B cell (primary cell): Measurements from ENCODE around the gene SPATA32. TPM values are rescaled to one million over a fixed set of nuclear protein-coding genes. Genes with fewer than 3 reads are reported as not detected.

Experiments used
- ATAC-seq: fragments of 200-7000 bp; cut with Tn5 transposase; one replicate; pipeline ENCODE4 v1.10.0; 2021; ENCODE audit warnings: low read depth, mild to moderate bottlenecking, moderate number of reproducible peaks, moderate library complexity
- CTCF ChIA-PET: fragments of 350-600 bp; sonication (Branson Sonifier 250); formaldehyde crosslinking; loops from one replicate; lab custom pipeline; 2021; ENCODE audit warnings: antibody characterized with exemption, inconsistent platforms; lab: Charles Lee
- POLR2A ChIA-PET: fragments of 350-600 bp; sonication (Branson Sonifier 250); formaldehyde crosslinking; loops from one replicate; lab custom pipeline; 2021; ENCODE audit warnings: antibody characterized with exemption; lab: Charles Lee
- DNase-seq: peaks from one replicate; pipeline ENCODE4 v3.0.0; 2013
- H2AFZ ChIP-seq: 2 replicates; pipeline ENCODE4 v1.6.1; 2012; ENCODE audit warnings: mild to moderate bottlenecking, low read depth, low read length; ENCODE audit not compliant: insufficient read depth, poor library complexity, severe bottlenecking
- H3K27ac ChIP-seq, 2 donors: 1 replicate in 1 of 2; 2 replicates in 1 of 2; pipeline ENCODE4 v1.5.1; 2012 to 2013; ENCODE audit warnings: low read length in 2 of 2, mild to moderate bottlenecking in 2 of 2, moderate library complexity in 1 of 2
- H3K27me3 ChIP-seq, 4 experiments: fragments of 200-600 bp in 1 of 4; sonication (generic) in 1 of 4; replicated peaks in 1 of 4; 1 replicate in 2 of 4; 2 replicates in 2 of 4; pipeline versions ENCODE4 v1.6.1 to v1.7.0; 2013 to 2016; ENCODE audit warnings: low read length in 3 of 4, mild to moderate bottlenecking in 2 of 4, mixed read lengths in 1 of 4, moderate library complexity in 1 of 4; ENCODE audit not compliant: insufficient read depth in 4 of 4, control insufficient read depth in 3 of 4; ENCODE audit errors: control extremely low read depth in 1 of 4
- H3K36me3 ChIP-seq, 2 experiments: replicated peaks in 1 of 2; 1 replicate in 1 of 2; 2 replicates in 1 of 2; pipeline versions ENCODE4 v1.6.1 to v1.7.1; 2013; ENCODE audit warnings: low read length in 1 of 2; ENCODE audit not compliant: insufficient read depth in 2 of 2, control insufficient read depth in 1 of 2; ENCODE audit errors: control extremely low read depth in 1 of 2, extremely low read depth in 1 of 2
- H3K4me1 ChIP-seq, 2 donors: fragments of 200-600 bp in 1 of 2; sonication (generic) in 1 of 2; 1 replicate in 1 of 2; 2 replicates in 1 of 2; pipeline versions ENCODE4 v1.5.1 to v1.6.1; 2013 to 2017; ENCODE audit warnings: low read length in 2 of 2; ENCODE audit not compliant: control insufficient read depth in 2 of 2, insufficient read depth in 2 of 2
- H3K4me2 ChIP-seq: replicated peaks from 2 replicates; pipeline ENCODE3; 2012; ENCODE audit warnings: mild to moderate bottlenecking, low read depth, low read length; ENCODE audit not compliant: poor library complexity, severe bottlenecking
- H3K4me3 ChIP-seq, 5 experiments: fragments of 200-600 bp in 1 of 5; sonication (generic) in 1 of 5; 1 replicate in 3 of 5; 2 replicates in 2 of 5; pipeline versions ENCODE4 v1.5.1 to v1.7.0; 2011 to 2016; ENCODE audit warnings: low read length in 4 of 5, mild to moderate bottlenecking in 4 of 5, low read depth in 2 of 5, control low read depth in 1 of 5, moderate library complexity in 1 of 5; ENCODE audit not compliant: insufficient read depth in 1 of 5; ENCODE audit errors: control extremely low read depth in 1 of 5, extremely low read depth in 1 of 5
- H3K79me2 ChIP-seq: fragments of 200-600 bp; sonication (generic); one replicate; pipeline ENCODE4 v1.6.0; 2016; ENCODE audit warnings: low read length; ENCODE audit not compliant: control insufficient read depth, insufficient read depth
- H3K9ac ChIP-seq: fragments of 200-600 bp; sonication (generic); 2 replicates; pipeline ENCODE4 v1.6.1; 2017; ENCODE audit warnings: mild to moderate bottlenecking, low read length, moderate library complexity
- H3K9me3 ChIP-seq, 3 donors: one replicate each; pipeline versions ENCODE4 v1.6.1 to v1.7.1; 2013; ENCODE audit warnings: low read length in 2 of 3; ENCODE audit not compliant: control insufficient read depth in 2 of 3, insufficient read depth in 1 of 3; ENCODE audit errors: control extremely low read depth in 1 of 3
- H4K20me1 ChIP-seq: 2 replicates; pipeline ENCODE4 v1.6.0; 2012; ENCODE audit warnings: mild to moderate bottlenecking, low read length; ENCODE audit not compliant: insufficient read depth, control insufficient read depth, poor library complexity, severe bottlenecking
- H3K27ac Mint-ChIP-seq: one replicate; pipeline ENCODE4 v1.8.0; 2021; ENCODE audit warnings: mixed read lengths
- H3K27me3 Mint-ChIP-seq: one replicate; pipeline ENCODE4 v1.8.0; 2021; ENCODE audit warnings: mixed read lengths
- H3K4me1 Mint-ChIP-seq: one replicate; pipeline ENCODE4 v1.8.0; 2021; ENCODE audit warnings: mixed read lengths
- H3K4me3 Mint-ChIP-seq: one replicate; pipeline ENCODE4 v1.8.0; 2021; ENCODE audit warnings: mixed read lengths
- H3K9me3 Mint-ChIP-seq: one replicate; pipeline ENCODE4 v1.8.0; 2022; ENCODE audit warnings: mixed read lengths; ENCODE audit not compliant: insufficient read depth
- CTCF ChIP-seq: fragments of 200-600 bp; IDR thresholded peaks from one replicate; pipeline ENCODE4 v1.8.0; 2022; ENCODE audit warnings: antibody characterized with exemption, mild to moderate bottlenecking
- EZH2 ChIP-seq: IDR thresholded peaks from 2 replicates; pipeline ENCODE4 v1.6.1; 2012; ENCODE audit warnings: borderline replicate concordance, low read depth, mild to moderate bottlenecking, moderate library complexity, low read length; ENCODE audit not compliant: insufficient read depth, poor library complexity, severe bottlenecking
- WGBS: methylation state at CpG from one replicate; pipeline ENCODE4 v1.1.5; 2013; ENCODE audit warnings: missing lambda C conversion rate; ENCODE audit not compliant: insufficient coverage; 5-methylcytosine and 5-hydroxymethylcytosine counted together
- intact Hi-C: fragments of 100-400 bp; cut with micrococcal nuclease; formaldehyde crosslinking; loops from one replicate; pipeline ENCODE4 v1.10.0; 2022
- polyA plus RNA-seq: library from polyadenylated mRNA; depleted of rRNA; stranded (reverse); fragments of >200 nt; gene quantifications from 2 replicates; pipeline ENCODE4 v1.2.3, GENCODE V29; 2012
- total RNA-seq, 2 donors: library from RNA; stranded (reverse); fragments of 120-200 nt in 1 of 2; gene quantifications; 1 replicate in 1 of 2; 2 replicates in 1 of 2; pipeline versions ENCODE4 v1.2.3 to v1.2.4, GENCODE V29; 2013 to 2022

The SPATA32 gene
- total and polyA plus RNA-seq, 2 donors (not counting 1 experiment from before 2014, with no cell fraction given): 0.12 to 0.52 TPM

GRCh38 chr17:45220079-45220478 lies 41.8 kb downstream of the SPATA32 start:
- no peak for ATAC-seq
- POLR2A ChIA-PET: interaction anchor here (5.8 to 6.0 kb wide), 2 partner anchors 12 to 27 kb away, joined by 31 to 149 read pairs; no protein-coding TSS in a partner anchor
- Histone ChIP-seq H3K4me3 (no peak overlapping the region), H3K9ac (no peak overlapping the region), H3K4me2 (peak overlapping the region; percentile 92), H3K79me2 (peaks cover 33% of the 10 kb centered on the region), H3K9me3 (no peaks in the 10 kb centered on the region), H2AFZ (no peak overlapping the region), H3K4me1 (peaks cover 29 to 47% of the 10 kb centered on the region in 2 donors), H3K27me3 (no peaks in the 10 kb centered on the region), H3K27ac (peak overlapping the region in 1 of 2 donors; percentile 54), H4K20me1 (no peaks in the 10 kb centered on the region), H3K36me3 (peaks cover 0 to 14% of the 10 kb centered on the region in 2 experiments)
- H3K4me1 Mint-ChIP-seq: peaks cover 43% of the 10 kb centered on the region
- TF ChIP-seq CTCF: no peak
- no peak for TF ChIP-seq EZH2
- H3K27ac Mint-ChIP-seq: peak overlapping the region; percentile 82
- DNase-seq: peak; percentile 39
- 100% methylated on average over 1 of the region's 3 CpGs for WGBS
- H3K4me3 Mint-ChIP-seq: peak overlapping the region; percentile 86
- no peaks in the 10 kb centered on the region for H3K9me3 Mint-ChIP-seq
- H3K27me3 Mint-ChIP-seq: no peaks in the 10 kb centered on the region
- CTCF ChIA-PET: interaction anchor here (0.6 to 15.7 kb wide), 32 partner anchors 9 to 438 kb away, joined by 3 to 737 read pairs (median 8); partner anchors contain the start of genes ACBD4, HEXIM1 and MAP3K14
- intact Hi-C loops: no loop called here

- intact Hi-C loops: loop anchor here (1.0 to 2.0 kb wide), 5 partner anchors 16 to 166 kb away; no protein-coding TSS in a partner anchor
- ChIA-PET POLR2A (interaction anchor here (0.8 to 6.0 kb wide), 7 partner anchors 13 to 166 kb away, joined by 3 to 149 read pairs (median 4); partner anchors contain the start of gene MAP3K14), CTCF (interaction anchor here (0.6 to 15.7 kb wide), 44 partner anchors 8 to 439 kb away, joined by 3 to 737 read pairs (median 6); partner anchors contain the start of genes ACBD4, HEXIM1 and MAP3K14)
- peaks cover 0 to 14% of the 10 kb centered on the region in 2 experiments for H3K36me3 ChIP-seq
- H3K4me1 ChIP-seq: peaks cover 19 to 37% of the 10 kb centered on the region in 2 donors
- H3K4me2 ChIP-seq: no peak overlapping the region
- 30% methylated on average over 11 of the region's 12 CpGs for WGBS
- no peaks in the 10 kb centered on the region for H3K27me3 ChIP-seq
- H4K20me1 ChIP-seq: no peaks in the 10 kb centered on the region
- H3K9me3 ChIP-seq: no peaks in the 10 kb centered on the region
- no peak overlapping the region for H3K4me3 ChIP-seq
- H3K27ac ChIP-seq: no peak overlapping the region
- no peak overlapping the region for H2AFZ ChIP-seq
- H3K9me3 Mint-ChIP-seq: no peaks in the 10 kb centered on the region
- DNase-seq (peak; percentile 88), ATAC-seq (peak; percentile 28)
- H3K9ac ChIP-seq: no peak overlapping the region
- H3K27ac Mint-ChIP-seq: peak overlapping the region; percentile 82
- no peaks in the 10 kb centered on the region for H3K27me3 Mint-ChIP-seq
- H3K79me2 ChIP-seq: peaks cover 23% of the 10 kb centered on the region
- peak; percentile 93 for TF ChIP-seq CTCF
- no peak for TF ChIP-seq EZH2
- peak overlapping the region; percentile 86 for H3K4me3 Mint-ChIP-seq
- peaks cover 33% of the 10 kb centered on the region for H3K4me1 Mint-ChIP-seq
Observed at GRCh38 chr17:45218895-45219661, 42.8 kb downstream of the SPATA32 start.
